CD4-positive, alpha-beta T cell treated with Interleukin-12 subunit alpha and Interleukin-12 subunit beta, for 1 hour (primary cell): ENCODE results near the gene PLXDC2.

ENCODE experiments used
- DNase-seq: peaks from one replicate; pipeline ENCODE4 v3.0.0-alpha.2; 2020

PLXDC2 gene

DNA sequence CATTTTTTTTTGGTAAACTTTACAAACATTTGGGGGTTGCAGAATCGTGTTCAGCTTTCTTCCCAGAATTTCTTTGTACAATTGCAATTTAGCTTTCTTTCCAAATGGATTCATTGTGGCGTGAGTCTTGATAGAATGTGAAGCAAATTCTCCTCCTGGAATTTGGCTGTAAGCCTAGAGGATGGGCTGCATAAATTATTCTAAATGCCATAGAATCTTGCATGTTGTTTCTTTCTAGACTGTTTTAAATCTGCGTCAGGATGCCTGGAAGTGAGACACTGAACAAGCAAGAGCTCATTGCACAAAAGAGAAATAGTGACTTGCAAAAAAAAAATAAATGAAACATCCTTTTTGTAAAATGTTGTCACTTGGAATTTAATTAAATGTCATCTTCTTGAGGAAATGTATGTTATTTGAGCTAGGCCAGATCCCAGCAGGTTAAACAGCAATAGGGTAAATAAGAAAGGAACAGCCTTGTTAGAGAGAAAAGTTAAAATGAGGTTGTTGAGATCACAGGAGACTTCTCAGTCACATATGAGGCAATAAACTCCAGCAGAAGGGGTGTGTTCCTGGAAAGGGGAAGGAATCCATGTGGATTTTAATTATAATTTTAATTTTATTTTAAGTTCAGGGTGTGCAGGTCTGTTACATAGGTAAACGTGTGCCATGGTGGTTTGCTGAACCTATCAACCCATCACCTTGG lies 483.0 kb downstream of the PLXDC2 start:
- DNase-seq: no peak

DNA sequence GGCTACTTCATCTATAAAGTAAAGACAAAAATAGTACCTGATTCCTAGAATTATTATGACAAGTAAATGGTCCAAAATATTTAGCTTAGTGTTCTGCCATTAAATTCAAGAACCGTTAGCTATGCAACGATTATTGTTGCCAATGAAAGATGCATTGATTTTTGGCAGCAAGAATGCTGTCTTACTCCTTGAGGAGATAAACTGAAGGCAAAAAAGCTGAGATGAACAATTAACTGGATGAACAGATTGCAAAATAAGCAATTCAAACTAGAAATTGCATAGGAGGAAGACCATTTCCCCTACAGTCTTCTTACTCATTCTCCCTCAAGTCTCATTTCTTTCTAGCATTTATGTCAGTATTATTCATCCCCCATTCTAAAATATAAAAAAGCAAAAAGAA lies 484.5 kb downstream of the PLXDC2 start:
- DNase-seq: no peak

DNA sequence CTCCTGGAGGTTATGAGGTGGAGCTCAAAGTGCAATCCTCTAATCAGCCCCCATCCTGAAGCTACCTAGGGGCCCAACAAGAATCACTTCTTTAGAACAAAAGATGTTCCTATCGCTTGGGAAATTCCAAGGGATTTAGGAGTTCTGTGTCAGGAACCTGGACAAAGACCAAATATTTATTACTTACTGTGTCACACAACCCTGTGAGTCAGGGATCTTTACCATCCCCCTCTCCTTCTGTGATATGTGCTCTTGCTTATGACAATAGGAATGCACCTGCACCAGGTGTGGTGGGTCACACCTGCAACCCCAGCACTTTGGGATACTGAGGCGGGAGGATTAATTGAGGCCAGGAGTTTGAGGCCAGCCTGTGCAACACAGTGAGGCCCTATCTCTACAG lies 485.8 kb downstream of the PLXDC2 start:
- DNase-seq: no peak

DNA sequence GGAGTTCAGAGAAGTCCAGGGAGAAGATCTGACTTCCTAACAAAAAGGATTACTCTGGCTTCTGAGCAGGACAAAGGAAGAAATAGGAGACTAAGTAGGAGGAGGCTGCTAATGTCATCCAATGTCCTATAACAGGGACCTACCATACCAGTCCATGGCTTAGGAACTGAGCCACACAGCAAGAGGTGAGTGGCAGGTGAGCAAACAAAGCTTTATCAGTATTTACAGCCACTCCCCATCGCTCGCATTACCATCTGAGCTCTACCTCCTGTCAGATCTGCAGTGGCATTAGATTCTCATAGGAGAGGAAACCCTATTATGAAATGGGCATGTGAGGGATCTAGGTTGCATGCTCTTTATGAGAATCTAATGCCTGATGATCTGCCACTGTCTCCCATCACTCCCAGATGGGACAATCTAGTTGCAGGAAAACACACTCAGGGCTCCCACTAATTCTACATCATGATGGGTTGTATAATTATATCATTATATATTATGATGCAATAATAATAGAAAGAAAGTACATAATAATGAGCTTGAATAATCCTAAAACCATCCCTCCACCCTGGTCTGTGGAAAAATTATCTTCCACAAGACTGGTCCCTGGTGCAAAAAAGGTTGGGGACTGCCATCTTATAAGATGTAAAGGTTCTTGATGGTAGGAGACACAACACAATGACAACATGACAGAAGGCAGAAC lies 487.4 kb downstream of the PLXDC2 start:
- no peak for DNase-seq

DNA sequence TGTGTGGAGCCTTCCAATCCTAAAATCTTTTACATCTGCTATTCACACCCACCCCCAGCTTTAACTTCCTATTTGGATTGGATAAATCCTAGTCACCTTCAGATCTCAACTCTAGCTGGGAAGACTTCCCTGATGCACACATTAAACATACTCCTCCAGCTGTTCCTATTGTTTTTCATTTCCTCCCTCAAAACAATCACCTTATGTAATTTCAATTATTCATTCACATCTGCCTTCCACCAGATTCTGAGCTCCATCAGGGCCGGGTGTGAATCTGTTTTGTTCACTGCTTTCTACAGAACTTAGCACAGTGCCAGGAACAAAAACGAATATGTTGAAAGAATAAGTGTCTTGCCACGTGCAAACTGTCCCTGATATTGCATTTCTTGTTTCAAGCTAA lies 497.4 kb downstream of the PLXDC2 start:
- no peak for DNase-seq

DNA sequence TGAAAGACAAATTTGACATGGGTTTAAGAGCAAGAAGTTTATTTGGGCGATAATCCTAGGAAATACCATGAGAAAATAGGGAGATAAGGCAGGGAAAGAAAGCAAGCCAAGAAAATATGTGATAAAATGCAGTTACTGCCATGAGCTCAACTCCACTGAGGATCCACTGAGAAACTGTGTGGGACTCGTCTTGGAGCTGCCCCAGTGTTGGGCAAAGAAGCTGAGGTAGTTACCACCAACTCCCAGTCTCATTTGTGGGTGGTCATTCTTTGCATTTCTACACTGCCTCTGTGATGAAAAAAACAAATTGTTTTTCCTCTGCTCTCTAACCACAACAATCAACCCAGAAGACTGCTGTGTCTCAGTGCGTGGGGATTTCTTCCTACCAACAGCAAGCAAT lies 498.2 kb downstream of the PLXDC2 start:
- no peak for DNase-seq

DNA sequence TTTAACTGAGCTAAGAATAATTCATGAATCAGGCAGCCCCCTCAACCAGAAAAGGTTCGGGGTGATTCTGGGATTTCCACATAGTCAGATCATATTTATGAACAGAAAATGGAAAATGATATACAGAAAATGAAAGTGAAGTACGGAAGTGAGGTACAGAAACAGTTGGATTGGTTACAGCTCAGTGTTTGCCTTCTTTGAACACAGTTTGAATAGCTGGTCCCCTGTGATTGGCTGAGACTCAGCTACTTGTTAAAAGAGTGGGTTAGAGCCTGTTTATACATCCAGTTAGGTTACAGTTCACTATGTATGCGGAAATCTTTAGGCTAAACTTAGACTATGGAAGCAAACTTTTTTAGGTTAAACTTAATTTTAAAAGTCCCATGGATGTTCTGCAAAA lies 511.7 kb downstream of the PLXDC2 start:
- no peak for DNase-seq

DNA sequence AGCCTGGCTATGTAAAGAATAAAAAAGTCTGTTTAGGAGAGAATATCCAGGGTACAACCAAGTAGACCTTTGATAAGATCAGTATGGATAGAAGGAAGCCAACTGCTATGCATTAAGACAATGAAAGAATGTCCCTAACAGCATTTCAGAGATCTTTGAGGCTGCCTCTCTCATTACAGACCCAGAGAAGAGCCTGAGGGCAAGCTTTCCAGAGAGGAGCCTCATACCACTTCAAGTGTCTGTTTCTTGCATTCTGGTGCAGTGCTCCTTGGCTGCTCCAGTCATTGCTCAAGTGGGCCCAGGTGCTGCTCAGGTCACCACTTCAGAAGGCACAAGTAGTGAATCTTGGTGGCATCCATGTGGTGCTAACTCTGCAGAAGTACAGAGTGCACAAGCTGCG lies 514.0 kb downstream of the PLXDC2 start:
- no peak for DNase-seq

DNA sequence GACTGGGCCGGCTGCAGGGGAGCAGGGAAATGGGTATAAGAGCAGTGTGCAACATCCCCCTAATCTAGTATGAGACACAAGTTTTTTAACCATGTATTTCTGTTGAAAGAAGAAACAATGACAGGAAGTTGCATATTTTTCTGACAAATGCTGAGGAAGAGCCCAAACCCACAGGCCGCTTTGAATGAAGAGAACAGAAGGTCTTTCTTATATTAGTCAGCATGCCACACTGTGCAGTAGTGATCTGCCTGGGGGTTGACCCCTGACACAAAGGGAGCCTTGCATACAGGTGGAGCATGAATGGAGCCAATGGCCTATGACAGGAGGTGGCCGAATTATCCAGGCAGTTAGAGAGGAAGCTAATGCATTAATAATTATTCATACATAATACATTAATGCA lies 518.3 kb downstream of the PLXDC2 start:
- no peak for DNase-seq
